Retinal pigment epithelial cell (primary cell): ENCODE results near the gene DGLUCY.
"Not testable (repeated sequence)": the region's sequence is repeated elsewhere in the genome, so short reads cannot be mapped to it uniquely, and the experiment has no call there.

Source experiments
- DNase-seq: peaks from one replicate; pipeline ENCODE4 v3.0.0-alpha.2; 2010; ENCODE audit warnings: low read depth
- H3K4me3 ChIP-seq: 2 replicates; pipeline ENCODE4 v1.5.1; 2011; ENCODE audit warnings: mild to moderate bottlenecking, low read length, control low read depth, moderate library complexity
- TF ChIP-seq, protein P1 (sequence below): conservative IDR thresholded peaks from 2 replicates; pipeline ENCODE4 v1.5.1; 2011; ENCODE audit warnings: low read depth, low read length, control low read depth, inconsistent platforms

DGLUCY gene

GRCh38 chr14:91154851-91155625 lies 41.2 kb downstream of the DGLUCY start:
- TF ChIP-seq, protein P1, sequence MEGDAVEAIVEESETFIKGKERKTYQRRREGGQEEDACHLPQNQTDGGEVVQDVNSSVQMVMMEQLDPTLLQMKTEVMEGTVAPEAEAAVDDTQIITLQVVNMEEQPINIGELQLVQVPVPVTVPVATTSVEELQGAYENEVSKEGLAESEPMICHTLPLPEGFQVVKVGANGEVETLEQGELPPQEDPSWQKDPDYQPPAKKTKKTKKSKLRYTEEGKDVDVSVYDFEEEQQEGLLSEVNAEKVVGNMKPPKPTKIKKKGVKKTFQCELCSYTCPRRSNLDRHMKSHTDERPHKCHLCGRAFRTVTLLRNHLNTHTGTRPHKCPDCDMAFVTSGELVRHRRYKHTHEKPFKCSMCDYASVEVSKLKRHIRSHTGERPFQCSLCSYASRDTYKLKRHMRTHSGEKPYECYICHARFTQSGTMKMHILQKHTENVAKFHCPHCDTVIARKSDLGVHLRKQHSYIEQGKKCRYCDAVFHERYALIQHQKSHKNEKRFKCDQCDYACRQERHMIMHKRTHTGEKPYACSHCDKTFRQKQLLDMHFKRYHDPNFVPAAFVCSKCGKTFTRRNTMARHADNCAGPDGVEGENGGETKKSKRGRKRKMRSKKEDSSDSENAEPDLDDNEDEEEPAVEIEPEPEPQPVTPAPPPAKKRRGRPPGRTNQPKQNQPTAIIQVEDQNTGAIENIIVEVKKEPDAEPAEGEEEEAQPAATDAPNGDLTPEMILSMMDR: no peak
- no peak overlapping the region for H3K4me3 ChIP-seq
- DNase-seq: peak; percentile 25

- H3K4me3 ChIP-seq: no peak overlapping the region
- DNase-seq: no peak
- TF ChIP-seq, protein P1: peak; percentile 12
These were observed 41.8 kb downstream of the DGLUCY start for GRCh38 chr14:91155626-91156089.

GRCh38 chr14:91156142-91156666 lies 42.3 kb downstream of the DGLUCY start:
- not testable (repeated sequence) for H3K4me3 ChIP-seq, DNase-seq

- DNase-seq, H3K4me3 ChIP-seq: not testable (repeated sequence)
These were observed 43.0 kb downstream of the DGLUCY start for GRCh38 chr14:91156877-91157276.

DNA sequence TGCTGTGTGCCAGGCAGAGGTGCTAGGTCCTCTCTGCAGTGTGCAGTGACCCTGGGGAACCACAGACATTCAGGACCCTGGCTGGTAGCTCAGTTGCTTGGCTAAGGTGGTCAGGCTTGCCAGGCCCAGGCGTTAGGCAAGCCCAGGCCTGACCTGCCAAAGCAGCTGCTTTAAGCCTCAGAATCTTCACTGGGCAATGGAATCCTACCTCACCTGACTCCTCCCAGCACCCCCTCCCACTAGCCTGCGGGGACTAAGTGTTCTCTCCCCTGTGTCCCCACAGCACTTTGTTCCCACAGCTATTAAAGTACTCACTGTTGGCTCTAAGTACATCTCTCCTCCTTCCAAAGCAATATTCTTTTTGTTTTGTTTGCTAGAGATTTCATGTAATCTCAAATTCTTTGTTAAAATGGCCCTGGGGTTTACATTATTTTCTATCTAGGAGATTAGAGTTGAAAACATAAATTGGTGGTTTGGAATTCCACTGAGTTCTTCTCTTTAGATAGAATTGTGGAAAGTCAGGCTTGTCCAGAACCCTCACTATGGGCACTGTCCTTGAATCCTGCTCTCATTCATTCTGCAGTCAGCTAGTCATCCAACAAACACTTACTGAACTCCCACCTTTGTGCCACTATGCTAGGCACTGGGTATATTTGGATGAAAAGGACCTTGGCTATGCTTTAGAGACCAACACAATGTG lies 44.4 kb downstream of the DGLUCY start:
- no peak for DNase-seq
- H3K4me3 ChIP-seq: no peak overlapping the region
- TF ChIP-seq, protein P1: no peak

- TF ChIP-seq, protein P1: no peak
- DNase-seq: no peak
- no peak overlapping the region for H3K4me3 ChIP-seq
These were observed 45.3 kb downstream of the DGLUCY start for GRCh38 chr14:91159182-91159581.

- TF ChIP-seq, protein P1: no peak
- no peak overlapping the region for H3K4me3 ChIP-seq
- no peak for DNase-seq
These were observed 46.0 kb downstream of the DGLUCY start for GRCh38 chr14:91159906-91160305.

DNA sequence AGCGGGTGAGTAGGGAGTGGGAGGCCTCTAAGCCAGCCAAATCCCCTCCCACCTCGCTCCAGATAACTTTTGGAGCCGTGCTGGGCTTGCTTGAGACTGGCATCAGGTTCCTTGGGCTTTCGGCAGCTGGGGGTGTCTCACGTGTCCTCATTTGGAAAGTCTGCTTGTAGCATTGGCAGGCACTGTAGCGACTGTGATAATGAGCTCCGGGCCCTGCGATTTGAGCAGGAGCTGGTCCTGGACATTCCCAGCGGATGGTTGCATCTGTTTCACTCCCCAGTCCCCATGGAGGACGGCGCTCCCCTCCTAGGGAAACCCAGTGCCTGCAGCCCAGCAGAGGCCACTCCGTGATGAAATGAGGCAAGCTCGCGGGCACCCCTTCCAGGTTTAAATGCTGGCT lies 49.4 kb downstream of the DGLUCY start:
- TF ChIP-seq, protein P1: no peak
- H3K4me3 ChIP-seq: no peak overlapping the region
- no peak for DNase-seq
